H7 (cell line): ENCODE data around the gene NOP56. TPM values are rescaled to one million over a fixed set of nuclear protein-coding genes. Genes with fewer than 3 reads are reported as not detected.
"Not testable (repeated sequence)": the region's sequence is repeated elsewhere in the genome, so short reads cannot be mapped to it uniquely, and the experiment has no call there.

Experiments used
- DNase-seq: peaks from one replicate; pipeline ENCODE4 v3.0.0; 2012
- H3K27me3 ChIP-seq: 2 replicates; pipeline ENCODE4 v1.6.0; 2011; ENCODE audit warnings: mild to moderate bottlenecking, low read length; ENCODE audit not compliant: control insufficient read depth, insufficient read depth
- H3K36me3 ChIP-seq: replicated peaks from 2 replicates; pipeline ENCODE4 v1.5.1; 2011; ENCODE audit warnings: low read length; ENCODE audit not compliant: control insufficient read depth, insufficient read depth
- H3K4me3 ChIP-seq: 2 replicates; pipeline ENCODE4 v1.5.1; 2011; ENCODE audit warnings: low read depth, mild to moderate bottlenecking, control low read depth, low read length, moderate library complexity; ENCODE audit not compliant: insufficient read depth
- total RNA-seq: library from RNA; depleted of rRNA; stranded (reverse); fragments of >200 nt; shearing (Covaris generic); gene quantifications from 2 replicates; pipeline ENCODE4 v1.2.3, GENCODE V29; 2014

NOP56 gene
- total RNA-seq, 1 experiment from 2014 or later: 392 TPM

GRCh38 chr20:2688041-2688591 lies 35.7 kb downstream of the NOP56 start:
- peak overlapping the region; percentile 16; the same call in 1 of the 2 replicates for H3K4me3 ChIP-seq
- H3K27me3 ChIP-seq: peaks cover 51% of the 10 kb centered on the region
- H3K36me3 ChIP-seq: no peaks in the 10 kb centered on the region
- DNase-seq: peak; percentile 88

- Histone ChIP-seq H3K36me3 (no peaks in the 10 kb centered on the region), H3K4me3 (no peak overlapping the region), H3K27me3 (peaks cover 71% of the 10 kb centered on the region)
- no peak for DNase-seq
Measured at GRCh38 chr20:2690213-2690612, 37.8 kb downstream of the NOP56 start.

GRCh38 chr20:2690718-2691117 lies 38.3 kb downstream of the NOP56 start:
- H3K36me3 ChIP-seq: no peaks in the 10 kb centered on the region
- DNase-seq: no peak
- H3K4me3 ChIP-seq: no peak overlapping the region
- peaks cover 73% of the 10 kb centered on the region for H3K27me3 ChIP-seq

GRCh38 chr20:2691127-2691526 lies 38.7 kb downstream of the NOP56 start:
- no peaks in the 10 kb centered on the region for H3K36me3 ChIP-seq
- no peak overlapping the region for H3K4me3 ChIP-seq
- H3K27me3 ChIP-seq: peaks cover 76% of the 10 kb centered on the region
- DNase-seq: no peak

GRCh38 chr20:2691663-2692035 lies 39.2 kb downstream of the NOP56 start:
- H3K36me3 ChIP-seq: no peaks in the 10 kb centered on the region
- H3K27me3 ChIP-seq: peaks cover 81% of the 10 kb centered on the region
- H3K4me3 ChIP-seq: no peak overlapping the region; the same call in 1 of the 2 replicates
- DNase-seq: peak; percentile 35

GRCh38 chr20:2692036-2692885 lies 39.8 kb downstream of the NOP56 start, which contains the start of gene EBF4:
EBF4 (plus strand) TSS chr20:2692780; CDS start chr20:2693646, 866 bp downstream.
- H3K36me3 ChIP-seq: no peaks in the 10 kb centered on the region
- peak; percentile 99 for DNase-seq
- H3K27me3 ChIP-seq: peaks cover 86% of the 10 kb centered on the region
- peak within 1 kb of the TSS; percentile 39 for H3K4me3 ChIP-seq

GRCh38 chr20:2692886-2693285 lies 40.5 kb downstream of the NOP56 start:
- no peak for DNase-seq
- peaks cover 87% of the 10 kb centered on the region for H3K27me3 ChIP-seq
- H3K36me3 ChIP-seq: no peaks in the 10 kb centered on the region
- H3K4me3 ChIP-seq: peak overlapping the region; percentile 33; the same call in 1 of the 2 replicates

GRCh38 chr20:2693286-2694007 lies 41.0 kb downstream of the NOP56 start:
- Histone ChIP-seq H3K4me3 (peak overlapping the region; percentile 33), H3K27me3 (peaks cover 88% of the 10 kb centered on the region), H3K36me3 (no peaks in the 10 kb centered on the region)
- DNase-seq: peak; percentile 93

GRCh38 chr20:2694008-2694471 lies 41.6 kb downstream of the NOP56 start:
- Histone ChIP-seq H3K4me3 (peak overlapping the region; percentile 33; the same call in 1 of the 2 replicates), H3K36me3 (no peaks in the 10 kb centered on the region), H3K27me3 (peaks cover 88% of the 10 kb centered on the region)
- DNase-seq: peak; percentile 88

GRCh38 chr20:2694519-2694918 lies 42.1 kb downstream of the NOP56 start:
- Histone ChIP-seq H3K27me3 (peaks cover 87% of the 10 kb centered on the region), H3K4me3 (no peak overlapping the region), H3K36me3 (no peaks in the 10 kb centered on the region)
- DNase-seq: no peak

- H3K4me3 ChIP-seq: no peak overlapping the region
- peaks cover 87% of the 10 kb centered on the region for H3K27me3 ChIP-seq
- H3K36me3 ChIP-seq: no peaks in the 10 kb centered on the region
- DNase-seq: peak; percentile 35
Measured at GRCh38 chr20:2695206-2695983, 43.0 kb downstream of the NOP56 start.

- H3K36me3 ChIP-seq, DNase-seq, H3K4me3 ChIP-seq: not testable (repeated sequence)
- peaks cover 86% of the 10 kb centered on the region for H3K27me3 ChIP-seq
Measured at GRCh38 chr20:2695984-2696525, 43.6 kb downstream of the NOP56 start.

- DNase-seq: peak; percentile 12
- H3K4me3 ChIP-seq: no peak overlapping the region
- H3K27me3 ChIP-seq: peaks cover 86% of the 10 kb centered on the region
- no peaks in the 10 kb centered on the region for H3K36me3 ChIP-seq
Measured at GRCh38 chr20:2696646-2697045, 44.2 kb downstream of the NOP56 start.

- Histone ChIP-seq H3K36me3 (no peaks in the 10 kb centered on the region), H3K4me3 (no peak overlapping the region), H3K27me3 (peaks cover 85% of the 10 kb centered on the region)
- peak; percentile 30 for DNase-seq
Measured at GRCh38 chr20:2697768-2698167, 45.3 kb downstream of the NOP56 start.
